Myometrial cell (primary cell): ENCODE data around the gene NCAPD2. TPM values are rescaled to one million over a fixed set of nuclear protein-coding genes. Genes with fewer than 3 reads are reported as not detected.

Experiments
- total RNA-seq: library from RNA; depleted of rRNA; stranded (reverse); fragments of >200 nt; gene quantifications from 2 replicates; pipeline ENCODE4 v1.2.3, GENCODE V29; 2015

NCAPD2 gene, protein sequence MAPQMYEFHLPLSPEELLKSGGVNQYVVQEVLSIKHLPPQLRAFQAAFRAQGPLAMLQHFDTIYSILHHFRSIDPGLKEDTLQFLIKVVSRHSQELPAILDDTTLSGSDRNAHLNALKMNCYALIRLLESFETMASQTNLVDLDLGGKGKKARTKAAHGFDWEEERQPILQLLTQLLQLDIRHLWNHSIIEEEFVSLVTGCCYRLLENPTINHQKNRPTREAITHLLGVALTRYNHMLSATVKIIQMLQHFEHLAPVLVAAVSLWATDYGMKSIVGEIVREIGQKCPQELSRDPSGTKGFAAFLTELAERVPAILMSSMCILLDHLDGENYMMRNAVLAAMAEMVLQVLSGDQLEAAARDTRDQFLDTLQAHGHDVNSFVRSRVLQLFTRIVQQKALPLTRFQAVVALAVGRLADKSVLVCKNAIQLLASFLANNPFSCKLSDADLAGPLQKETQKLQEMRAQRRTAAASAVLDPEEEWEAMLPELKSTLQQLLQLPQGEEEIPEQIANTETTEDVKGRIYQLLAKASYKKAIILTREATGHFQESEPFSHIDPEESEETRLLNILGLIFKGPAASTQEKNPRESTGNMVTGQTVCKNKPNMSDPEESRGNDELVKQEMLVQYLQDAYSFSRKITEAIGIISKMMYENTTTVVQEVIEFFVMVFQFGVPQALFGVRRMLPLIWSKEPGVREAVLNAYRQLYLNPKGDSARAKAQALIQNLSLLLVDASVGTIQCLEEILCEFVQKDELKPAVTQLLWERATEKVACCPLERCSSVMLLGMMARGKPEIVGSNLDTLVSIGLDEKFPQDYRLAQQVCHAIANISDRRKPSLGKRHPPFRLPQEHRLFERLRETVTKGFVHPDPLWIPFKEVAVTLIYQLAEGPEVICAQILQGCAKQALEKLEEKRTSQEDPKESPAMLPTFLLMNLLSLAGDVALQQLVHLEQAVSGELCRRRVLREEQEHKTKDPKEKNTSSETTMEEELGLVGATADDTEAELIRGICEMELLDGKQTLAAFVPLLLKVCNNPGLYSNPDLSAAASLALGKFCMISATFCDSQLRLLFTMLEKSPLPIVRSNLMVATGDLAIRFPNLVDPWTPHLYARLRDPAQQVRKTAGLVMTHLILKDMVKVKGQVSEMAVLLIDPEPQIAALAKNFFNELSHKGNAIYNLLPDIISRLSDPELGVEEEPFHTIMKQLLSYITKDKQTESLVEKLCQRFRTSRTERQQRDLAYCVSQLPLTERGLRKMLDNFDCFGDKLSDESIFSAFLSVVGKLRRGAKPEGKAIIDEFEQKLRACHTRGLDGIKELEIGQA (N-terminal part only)
- total RNA-seq: 101 TPM in 2 replicates

GRCh38 chr12:6493497-6494257 lies at the start of gene NCAPD2:
Gene NCAPD2 (plus strand): TSS chr12:6494102. CDS start chr12:6495099, 997 bp downstream.

DNA sequence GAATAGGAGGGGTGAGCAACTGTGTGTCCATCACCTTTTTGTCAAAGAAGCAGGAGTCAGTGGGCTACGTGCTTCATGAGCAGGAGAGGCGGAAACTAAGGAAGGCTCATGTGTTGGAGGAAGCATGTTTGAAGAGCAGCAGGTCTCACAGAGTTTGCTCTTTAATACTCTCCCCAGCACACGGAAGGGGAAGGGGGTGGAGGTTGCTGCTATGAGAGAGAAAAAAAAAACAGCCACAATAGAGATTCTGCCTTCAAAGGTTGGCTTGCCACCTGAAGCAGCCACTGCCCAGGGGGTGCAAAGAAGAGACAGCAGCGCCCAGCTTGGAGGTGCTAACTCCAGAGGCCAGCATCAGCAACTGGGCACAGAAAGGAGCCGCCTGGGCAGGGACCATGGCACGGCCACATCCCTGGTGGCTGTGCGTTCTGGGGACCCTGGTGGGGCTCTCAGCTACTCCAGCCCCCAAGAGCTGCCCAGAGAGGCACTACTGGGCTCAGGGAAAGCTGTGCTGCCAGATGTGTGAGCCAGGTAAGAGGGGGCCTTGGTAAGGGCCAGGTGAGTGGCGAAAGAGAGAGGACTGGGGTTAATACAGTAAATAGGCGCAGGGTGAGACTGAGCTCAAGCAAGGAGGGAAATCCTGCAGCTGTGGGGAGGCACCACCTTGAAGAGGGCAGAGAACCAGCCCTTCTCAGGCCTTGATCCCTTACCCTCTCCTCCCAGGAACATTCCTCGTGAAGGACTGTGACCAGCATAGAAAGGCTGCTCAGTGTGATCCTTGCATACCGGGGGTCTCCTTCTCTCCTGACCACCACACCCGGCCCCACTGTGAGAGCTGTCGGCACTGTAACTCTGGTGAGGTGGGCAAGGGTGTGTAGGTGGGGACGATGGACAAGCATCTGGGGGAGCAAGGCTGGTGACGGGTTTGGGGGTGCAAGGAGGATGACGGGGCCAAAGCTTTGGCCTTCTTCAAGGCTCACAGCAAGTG lies 48.9 kb upstream of the NCAPD2 start, which contains the start of gene CD27:
CD27 (plus strand) TSS at position 252 of the 985 bp plus-strand sequence; CDS start at position 393, 141 bp downstream.

DNA sequence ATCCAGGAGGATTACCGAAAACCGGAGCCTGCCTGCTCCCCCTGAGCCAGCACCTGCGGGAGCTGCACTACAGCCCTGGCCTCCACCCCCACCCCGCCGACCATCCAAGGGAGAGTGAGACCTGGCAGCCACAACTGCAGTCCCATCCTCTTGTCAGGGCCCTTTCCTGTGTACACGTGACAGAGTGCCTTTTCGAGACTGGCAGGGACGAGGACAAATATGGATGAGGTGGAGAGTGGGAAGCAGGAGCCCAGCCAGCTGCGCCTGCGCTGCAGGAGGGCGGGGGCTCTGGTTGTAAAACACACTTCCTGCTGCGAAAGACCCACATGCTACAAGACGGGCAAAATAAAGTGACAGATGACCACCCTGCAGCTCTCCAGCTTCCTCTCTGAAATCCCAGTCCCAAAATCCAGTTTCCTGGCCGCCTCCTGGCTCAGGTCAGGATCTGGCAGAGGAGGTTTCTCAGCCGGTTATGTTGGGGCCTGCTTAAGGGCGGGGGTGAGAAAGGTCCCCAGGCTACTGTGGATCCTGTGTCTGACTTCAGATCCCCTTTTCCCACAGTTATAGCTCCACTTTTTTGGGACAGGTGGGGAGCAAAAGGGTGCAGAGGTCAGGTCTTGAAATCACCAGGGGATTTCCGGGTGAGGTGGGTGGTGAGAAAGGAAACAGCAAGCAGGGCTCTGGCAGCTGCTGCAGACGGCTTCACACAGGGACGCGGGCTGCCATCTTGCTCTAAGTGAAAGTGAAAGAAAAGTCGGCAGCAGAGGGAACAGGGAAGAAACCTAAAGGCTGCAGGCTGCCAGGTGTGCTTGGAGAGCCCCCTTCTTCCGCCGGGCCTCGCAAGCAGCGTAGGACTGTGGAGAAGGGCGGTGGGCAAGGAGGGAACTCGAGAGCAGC lies 42.3 kb upstream of the NCAPD2 start, which contains the start of gene TAPBPL:
TAPBPL (plus strand) TSS at position 695 of the 897 bp plus-strand sequence. CDS start 207 bp downstream, outside the sequence.

DNA sequence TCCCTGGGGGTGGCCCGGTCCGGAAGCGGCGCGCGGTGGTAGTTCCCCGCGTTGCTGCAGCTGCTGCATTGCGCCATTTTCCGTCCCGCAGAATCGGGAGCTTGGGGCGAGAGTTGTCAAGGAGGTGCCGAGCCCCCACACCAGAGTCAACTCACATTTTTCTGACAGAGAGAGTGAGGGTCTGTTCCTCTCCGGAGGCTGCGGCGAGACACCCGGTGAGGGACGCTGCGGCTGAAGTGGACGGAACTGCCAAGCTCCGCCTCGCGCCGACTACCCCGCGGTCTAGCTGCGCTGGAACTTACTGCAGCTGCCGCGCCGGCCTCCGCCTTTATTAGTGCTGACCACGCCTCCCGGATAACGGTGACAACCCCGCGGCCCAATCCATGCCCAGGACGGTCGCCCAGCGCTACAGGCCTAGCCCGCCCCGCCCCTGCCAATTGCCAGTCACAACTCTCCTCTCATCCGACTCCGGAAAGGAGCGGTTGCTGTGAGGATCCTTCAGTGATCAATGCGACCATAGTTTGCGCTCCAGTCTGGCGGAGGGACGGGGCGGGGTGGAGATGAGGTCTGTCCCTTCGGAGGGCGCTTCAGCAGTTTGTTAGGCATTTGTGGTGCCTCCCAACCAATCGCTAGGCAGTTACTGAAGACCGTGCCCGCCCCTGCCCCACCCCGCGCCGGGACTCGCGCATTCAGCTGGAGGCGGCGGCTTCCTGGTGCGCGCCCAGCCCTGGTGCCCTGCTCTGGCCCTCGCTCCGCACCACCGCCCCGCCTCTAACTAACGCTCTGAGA lies 23.3 kb upstream of the NCAPD2 start, which contains the start of gene VAMP1:
VAMP1 (minus strand) TSS at position 303 of the 789 bp plus-strand sequence; CDS start at position 157, 146 bp downstream.

GRCh38 chr12:6492838-6493496 lies 935 bp upstream of the NCAPD2 start, which contains the start of gene MRPL51:
Gene MRPL51 (minus strand): TSS chr12:6493262. CDS start chr12:6493136, 126 bp downstream.

GRCh38 chr12:6533923-6534694 lies 40.2 kb downstream of the NCAPD2 start, which contains the start of gene GAPDH:
Gene GAPDH (plus strand): TSS chr12:6534517. CDS start chr12:6534833, 316 bp downstream.

Other genes with a start within 250 kb of the NCAPD2 start
- not detected in 2 replicates for gene PLEKHG6, start 183.4 kb upstream of the NCAPD2 start, total RNA-seq
- gene TNFRSF1A, start 152.0 kb upstream of the NCAPD2 start, total RNA-seq: 460 and 580 TPM in 2 replicates
- under 0.01 and 0.29 TPM in 2 replicates for gene SCNN1A, start 118.5 kb upstream of the NCAPD2 start, total RNA-seq
- 186 and 189 TPM in 2 replicates for gene LTBR, start 109.9 kb upstream of the NCAPD2 start, total RNA-seq
- not detected in 2 replicates for gene CD27, start 49.1 kb upstream of the NCAPD2 start, total RNA-seq
- 7.5 and 19.3 TPM in 2 replicates for gene TAPBPL, start 42.1 kb upstream of the NCAPD2 start, total RNA-seq
- gene VAMP1, start 23.4 kb upstream of the NCAPD2 start, total RNA-seq: 5.0 and 8.4 TPM in 2 replicates
- 110 and 135 TPM in 2 replicates for gene MRPL51, start 840 bp upstream of the NCAPD2 start, total RNA-seq
- 6,392 and 8,126 TPM in 2 replicates for gene GAPDH, start 40.4 kb downstream of the NCAPD2 start, total RNA-seq
- gene IFFO1, start 61.9 kb downstream of the NCAPD2 start, total RNA-seq: 10.1 and 12.1 TPM in 2 replicates
- gene NOP2, start 74.2 kb downstream of the NCAPD2 start, total RNA-seq: 23.4 and 31.7 TPM in 2 replicates
- gene CHD4, start 113.3 kb downstream of the NCAPD2 start, total RNA-seq: 213 and 218 TPM in 2 replicates
- gene LPAR5, start 141.9 kb downstream of the NCAPD2 start, total RNA-seq: 0.86 TPM in 1 of 2 replicates, not detected in the other
- gene ACRBP, start 153.3 kb downstream of the NCAPD2 start, total RNA-seq: 0.18 TPM in 1 of 2 replicates, not detected in the other
- 28.8 and 31.9 TPM in 2 replicates for gene ING4, start 169.0 kb downstream of the NCAPD2 start, total RNA-seq
- 16.7 and 26.2 TPM in 2 replicates for gene ZNF384, start 195.3 kb downstream of the NCAPD2 start, total RNA-seq
- gene PIANP, start 206.7 kb downstream of the NCAPD2 start, total RNA-seq: not detected in 2 replicates
- gene COPS7A, start 229.9 kb downstream of the NCAPD2 start, total RNA-seq: 127 and 144 TPM in 2 replicates